K562 (cell line): ENCODE results near the gene ZNF169.

Experiments used
- CEBPB ChIP-seq: fragments of 450-650 bp; IDR thresholded peaks from 2 replicates; pipeline ENCODE4 v1.6.1; 2016; ENCODE audit warnings: missing genetic modification characterization, missing compliant biosample characterization
- HSF4 ChIP-seq: fragments of 250-450 bp; sonication (Bioruptor Pico); IDR thresholded peaks from 2 replicates; pipeline ENCODE4 v2.1.2; 2022; ENCODE audit warnings: mild to moderate bottlenecking, moderate library complexity, borderline replicate concordance
- MAFG ChIP-seq: fragments of 450-650 bp; conservative IDR thresholded peaks from 2 replicates; pipeline ENCODE4 v1.6.1; 2016; ENCODE audit warnings: missing genetic modification characterization, missing compliant biosample characterization
- POLR2A ChIP-seq: fragments of 450-650 bp; conservative IDR thresholded peaks from 2 replicates; pipeline ENCODE4 v1.6.1; 2016
- RCOR1 ChIP-seq, 2 experiments: IDR thresholded peaks; 2 replicates each; pipeline ENCODE4 v1.6.1; 2012; ENCODE audit warnings: low read depth in 2 of 2, low read length in 2 of 2, borderline replicate concordance in 1 of 2, improper control_type of control experiment in 1 of 2
- SIRT6 ChIP-seq: IDR thresholded peaks from one replicate; pipeline ENCODE4 v1.6.1; 2012; ENCODE audit warnings: low read depth, mild to moderate bottlenecking, control low read depth, inconsistent platforms, low read length, moderate library complexity
- SREBF1 ChIP-seq: fragments of 150-350 bp; IDR thresholded peaks from 2 replicates; pipeline ENCODE4 v1.6.1; 2014; ENCODE audit warnings: antibody characterized with exemption, low read depth, low read length, borderline replicate concordance
- YY1 ChIP-seq, 3 experiments: IDR thresholded peaks; 2 replicates each; pipeline ENCODE4 v1.6.1; 2011; ENCODE audit warnings: low read length in 2 of 3, mild to moderate bottlenecking in 2 of 3, moderate library complexity in 2 of 3, borderline replicate concordance in 1 of 3, control low read depth in 1 of 3, low read depth in 1 of 3; ENCODE audit not compliant: insufficient read depth in 3 of 3, insufficient replicate concordance in 2 of 3, control insufficient read depth in 1 of 3, insufficient read length in 1 of 3; ENCODE audit errors: extremely low read depth in 1 of 3
- ZBTB7A ChIP-seq: IDR thresholded peaks from 2 replicates; pipeline ENCODE4 v1.6.1; 2011; ENCODE audit warnings: low read depth, mild to moderate bottlenecking, low read length, moderate library complexity, borderline replicate concordance; ENCODE audit not compliant: control insufficient read depth
- ZNF282 ChIP-seq: sonication (generic); formaldehyde crosslinking; IDR thresholded peaks from 2 replicates; pipeline ENCODE4 v1.8.1; 2023; ENCODE audit warnings: missing genetic modification reagents
- ZZZ3 ChIP-seq: fragments of 450-650 bp; IDR thresholded peaks from 2 replicates; pipeline ENCODE4 v1.6.1; 2016; ENCODE audit warnings: antibody characterized with exemption, mild to moderate bottlenecking, moderate library complexity
- TF ChIP-seq, protein P1 (sequence below), 3 experiments: IDR thresholded peaks in 2 of 3; conservative IDR thresholded peaks in 1 of 3; 2 replicates each; pipeline ENCODE4 v1.5.1; 2011 to 2012; ENCODE audit warnings: low read length in 3 of 3, mild to moderate bottlenecking in 3 of 3, control low read depth in 2 of 3, improper control_type of control experiment in 1 of 3, inconsistent platforms in 1 of 3, low read depth in 1 of 3, mixed read lengths in 1 of 3, moderate library complexity in 1 of 3; ENCODE audit not compliant: insufficient read depth in 2 of 3

- TF ChIP-seq ZBTB7A (no peak), ZNF282 (CRISPR knock-in tag) (no peak), RCOR1 (IDR thresholded peaks at IDR 0.05; ENCODE audit: borderline replicate concordance in 1 of 2, low read depth in 2 of 2, low read length in 2 of 2) (no peak), YY1 (IDR thresholded peaks at IDR 0.05; ENCODE audit: borderline replicate concordance in 1 of 3, control insufficient read depth in 1 of 3, extremely low read depth in 1 of 3, insufficient read depth in 3 of 3, insufficient read length in 1 of 3, insufficient replicate concordance in 2 of 3, low read depth in 1 of 3, low read length in 2 of 3) (no peak), POLR2A (no peak), MAFG (tag) (no peak), SIRT6 (no peak), ZZZ3 (no peak), HSF4 (CRISPR knock-in tag) (no peak), SREBF1 (no peak), CEBPB (tag) (no peak)
- TF ChIP-seq, protein P1, sequence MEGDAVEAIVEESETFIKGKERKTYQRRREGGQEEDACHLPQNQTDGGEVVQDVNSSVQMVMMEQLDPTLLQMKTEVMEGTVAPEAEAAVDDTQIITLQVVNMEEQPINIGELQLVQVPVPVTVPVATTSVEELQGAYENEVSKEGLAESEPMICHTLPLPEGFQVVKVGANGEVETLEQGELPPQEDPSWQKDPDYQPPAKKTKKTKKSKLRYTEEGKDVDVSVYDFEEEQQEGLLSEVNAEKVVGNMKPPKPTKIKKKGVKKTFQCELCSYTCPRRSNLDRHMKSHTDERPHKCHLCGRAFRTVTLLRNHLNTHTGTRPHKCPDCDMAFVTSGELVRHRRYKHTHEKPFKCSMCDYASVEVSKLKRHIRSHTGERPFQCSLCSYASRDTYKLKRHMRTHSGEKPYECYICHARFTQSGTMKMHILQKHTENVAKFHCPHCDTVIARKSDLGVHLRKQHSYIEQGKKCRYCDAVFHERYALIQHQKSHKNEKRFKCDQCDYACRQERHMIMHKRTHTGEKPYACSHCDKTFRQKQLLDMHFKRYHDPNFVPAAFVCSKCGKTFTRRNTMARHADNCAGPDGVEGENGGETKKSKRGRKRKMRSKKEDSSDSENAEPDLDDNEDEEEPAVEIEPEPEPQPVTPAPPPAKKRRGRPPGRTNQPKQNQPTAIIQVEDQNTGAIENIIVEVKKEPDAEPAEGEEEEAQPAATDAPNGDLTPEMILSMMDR (IDR thresholded peaks at IDR 0.05 in 2 of 3, conservative IDR thresholded peaks at IDR 0.05 in 1 of 3; ENCODE audit: insufficient read depth in 2 of 3, low read depth in 1 of 3, low read length in 3 of 3): no peak
These were observed 21.4 kb downstream of the ZNF169 start for GRCh38 chr9:94280409-94280989.
